Stimulated activated CD4-positive, alpha-beta T cell treated with anti-CD3 and anti-CD28 coated beads, Interleukin-1b, Interleukin-23, amount 100 ng/mL, for 24 hours (primary cell): ENCODE data around the gene DNASE1L2.

ENCODE experiments used
- DNase-seq, 4 experiments: peaks; one replicate each; pipeline ENCODE4 v3.0.0-alpha.2; 2020; ENCODE audit warnings: low read depth in 4 of 4, low spot score in 1 of 4

Gene DNASE1L2

DNA sequence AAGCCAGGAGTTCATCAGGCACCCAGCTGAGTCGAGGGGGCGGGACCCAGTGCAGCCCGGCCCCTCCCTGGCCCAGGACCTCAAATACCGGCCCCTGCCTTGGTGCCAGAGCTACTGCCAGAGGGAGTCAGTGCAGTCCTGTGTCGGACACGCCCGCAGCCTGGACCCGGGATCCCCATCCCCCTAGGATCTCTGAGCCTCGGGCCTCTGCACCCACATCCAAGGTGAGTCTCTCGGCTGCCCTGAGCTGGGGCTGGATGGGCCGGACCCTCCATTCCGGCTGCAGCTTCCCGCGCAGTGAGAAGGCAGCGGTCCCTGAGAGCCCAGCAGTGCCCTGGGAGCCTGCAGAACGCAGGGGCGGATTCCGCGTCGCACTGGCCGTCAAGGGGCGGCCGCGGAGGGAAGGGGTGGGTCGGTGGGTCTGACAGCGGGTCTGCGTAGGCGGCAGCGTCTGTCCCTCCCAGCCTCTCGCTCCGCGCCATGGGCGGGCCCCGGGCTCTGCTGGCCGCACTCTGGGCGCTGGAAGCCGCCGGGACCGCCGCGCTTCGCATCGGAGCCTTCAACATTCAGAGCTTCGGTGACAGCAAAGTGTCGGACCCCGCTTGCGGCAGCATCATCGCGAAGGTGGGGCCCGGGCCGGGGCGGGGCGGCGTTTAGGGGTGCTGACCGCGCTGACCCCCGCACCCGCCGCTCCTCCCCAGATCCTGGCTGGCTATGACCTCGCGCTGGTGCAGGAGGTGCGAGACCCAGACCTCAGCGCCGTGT is at the start of gene DNASE1L2:
TSS of gene DNASE1L2 (plus strand) at position 108 of the 765 bp plus-strand sequence. CDS start at position 481, 373 bp downstream.
- no peak for DNase-seq

DNA sequence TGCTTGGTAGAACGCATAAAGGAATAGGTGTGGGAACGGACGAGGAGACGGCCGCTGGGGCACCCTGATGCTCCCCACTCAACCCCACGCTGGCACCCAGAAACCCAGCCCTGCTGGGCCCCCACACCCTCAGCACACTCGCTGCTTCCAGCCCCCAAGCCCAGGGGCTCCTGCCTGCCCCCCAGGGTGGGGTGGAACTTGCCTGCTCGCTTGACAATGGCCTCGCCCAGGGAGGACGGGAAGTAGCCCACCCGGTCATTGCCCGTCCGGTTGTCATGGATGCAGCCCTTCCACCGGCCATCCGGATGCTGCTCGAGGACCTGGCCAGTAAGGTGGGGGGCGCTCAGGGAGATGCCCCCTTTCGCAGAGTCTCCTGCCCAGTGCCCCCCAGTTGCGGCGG is 49.7 kb upstream of the DNASE1L2 start:
- DNase-seq, result no peak

DNA sequence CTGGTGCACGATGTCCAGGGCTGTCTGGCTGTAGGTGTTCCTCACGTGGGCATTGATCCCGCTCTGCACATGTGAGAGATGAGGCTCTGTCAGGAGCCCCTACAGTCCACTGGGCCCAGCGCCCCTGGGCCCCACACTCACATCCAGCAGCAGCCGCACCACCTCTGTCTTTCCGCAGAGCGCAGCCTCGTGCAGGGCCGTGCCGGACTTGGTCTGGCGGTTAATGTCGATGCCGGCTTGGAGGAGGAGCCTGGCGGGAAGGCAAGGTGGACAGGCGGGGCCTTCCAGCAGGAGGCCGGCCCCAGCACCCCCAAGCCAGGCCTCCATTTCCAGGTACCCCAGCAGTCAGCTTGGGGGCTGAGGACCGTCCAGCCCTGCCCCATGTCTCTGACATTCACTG is 49.0 kb upstream of the DNASE1L2 start:
- DNase-seq, result no peak

- no peak for DNase-seq
Observed at GRCh38 chr16:2188395-2188794, 47.8 kb upstream of the DNASE1L2 start.

DNA sequence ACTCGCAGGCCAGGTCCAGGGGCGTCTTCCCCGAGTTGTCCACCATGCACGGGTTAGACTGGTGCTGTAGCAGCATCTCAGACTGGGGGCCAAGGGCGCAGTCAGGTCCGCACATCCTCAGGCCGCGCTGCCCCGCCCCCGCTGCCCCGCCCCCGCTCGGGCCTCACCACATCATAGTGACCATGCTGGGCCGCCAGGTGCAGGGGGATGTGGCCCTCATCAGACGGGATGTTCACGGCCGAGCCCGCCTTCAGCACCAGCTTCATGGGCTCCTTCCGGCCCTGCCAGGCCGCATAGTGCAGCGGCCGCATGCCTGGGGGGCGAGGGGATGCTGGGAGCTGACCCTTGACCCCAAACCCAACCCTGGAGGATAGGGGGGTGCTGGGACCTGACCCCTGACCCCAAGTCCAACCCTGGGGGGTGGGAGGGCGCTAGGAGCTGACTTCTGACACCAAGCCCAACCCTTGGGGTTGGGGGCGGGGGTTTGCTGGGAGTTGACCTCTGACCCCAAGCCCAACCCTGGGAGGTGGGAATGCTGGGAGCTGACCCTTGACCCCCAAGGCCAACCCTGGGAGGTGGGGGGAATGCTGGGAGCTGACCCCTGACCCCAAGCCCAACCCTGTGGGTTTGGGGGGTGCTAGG is 46.9 kb upstream of the DNASE1L2 start:
- no peak for DNase-seq

DNA sequence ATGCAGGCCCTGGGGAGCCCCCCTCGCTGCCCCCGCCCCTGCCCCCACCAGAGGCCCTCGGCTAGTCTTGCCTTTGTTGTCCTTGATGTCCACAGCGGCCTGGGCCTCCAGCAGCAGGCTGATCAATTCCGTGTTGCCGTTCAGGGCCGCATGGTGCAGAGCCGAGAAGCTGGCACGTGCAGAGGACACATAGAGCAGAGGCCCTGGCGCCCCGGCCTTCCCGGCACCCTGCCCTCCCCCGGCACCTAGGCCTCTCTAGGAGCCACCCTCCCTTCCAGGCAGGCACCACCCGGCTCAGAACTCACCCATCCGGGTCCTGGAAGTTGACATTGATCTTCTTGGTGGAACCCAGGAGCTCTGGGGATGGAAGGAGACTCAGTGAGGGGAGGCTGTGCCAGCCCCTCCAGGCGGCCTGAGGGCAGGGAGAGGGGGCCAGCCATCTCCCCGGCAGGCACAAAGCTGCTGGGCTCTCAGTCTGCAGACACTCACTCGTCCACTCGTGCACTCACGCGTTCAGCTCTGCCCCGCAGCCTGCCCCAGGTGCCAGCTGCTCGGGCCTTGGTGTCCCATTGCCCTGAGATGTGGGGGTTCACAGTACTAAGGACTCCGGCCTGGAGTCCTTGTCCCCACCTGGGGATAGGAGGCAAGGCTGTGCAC is 46.1 kb upstream of the DNASE1L2 start:
- DNase-seq, result no peak

DNA sequence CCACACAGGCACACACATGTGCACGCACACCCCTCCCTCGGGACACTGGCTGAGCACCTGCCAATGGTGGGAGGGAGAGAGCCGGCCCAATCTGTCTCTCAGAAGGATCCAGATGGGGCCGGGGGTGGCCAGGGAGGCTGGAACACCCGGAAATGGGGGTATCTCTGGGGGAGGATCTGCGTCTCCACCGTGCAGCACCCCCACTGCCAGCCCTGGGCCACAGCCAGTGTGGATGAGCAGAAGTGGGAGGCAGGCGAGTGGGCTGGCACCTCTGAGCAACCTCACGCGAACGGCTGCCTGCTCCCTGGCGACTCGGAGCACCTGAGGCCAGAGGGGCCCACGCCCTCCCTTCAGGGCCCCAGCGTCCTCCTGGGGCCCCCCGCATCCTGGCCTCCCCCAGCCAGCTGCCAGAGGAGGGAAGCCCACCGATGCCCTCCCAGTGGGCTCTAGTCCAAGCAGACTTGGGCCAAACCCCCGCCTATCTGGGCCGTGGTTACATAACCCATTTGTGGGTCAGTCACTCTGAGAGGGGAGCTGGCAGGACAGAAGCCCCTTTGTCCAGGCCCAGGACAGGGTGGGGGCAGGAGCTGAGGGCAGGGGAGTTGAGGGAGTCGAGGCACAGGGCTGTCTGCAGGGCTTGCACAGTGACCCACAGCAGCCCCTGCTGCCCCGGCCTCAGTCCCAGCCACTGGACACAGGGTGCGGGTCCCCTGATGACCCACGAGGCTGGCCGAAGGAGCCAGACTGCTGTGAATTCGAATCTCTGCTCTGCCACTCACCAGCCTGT is 45.4 kb upstream of the DNASE1L2 start:
- no peak for DNase-seq

GRCh38 chr16:2191446-2191706 is 44.9 kb upstream of the DNASE1L2 start:
- no peak for DNase-seq

DNA sequence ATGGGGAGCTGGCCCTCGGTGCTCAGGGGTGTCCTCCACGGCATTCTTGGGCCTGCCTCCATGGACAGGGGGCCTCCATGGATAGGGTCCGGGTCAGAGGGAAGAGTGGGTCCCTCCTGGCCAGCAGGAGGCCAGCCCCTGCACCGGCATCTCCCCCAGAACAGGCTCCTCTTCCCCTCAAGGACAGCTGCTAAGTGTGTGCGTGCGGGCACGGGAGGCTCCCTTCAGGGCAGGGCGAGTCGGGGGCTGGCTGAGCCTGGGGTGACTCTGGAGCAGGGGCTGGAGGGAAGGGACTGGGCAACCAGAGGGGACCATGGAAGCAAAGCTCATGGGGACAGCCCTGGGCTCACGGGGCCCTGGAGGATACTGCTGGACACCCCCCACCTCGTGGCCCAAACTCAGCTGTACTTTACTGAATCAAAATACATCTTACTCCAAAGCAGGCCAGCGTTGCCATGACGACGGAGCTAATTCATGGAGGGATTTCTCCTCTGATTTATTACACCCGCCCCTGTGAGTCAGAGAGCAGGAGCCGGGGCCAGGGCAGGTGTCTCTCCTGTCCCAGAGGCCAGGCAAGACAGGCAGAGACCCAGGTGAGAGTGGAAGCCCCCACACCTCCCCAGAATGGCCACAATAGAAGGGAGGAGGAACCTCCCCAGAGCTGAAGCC is 41.9 kb upstream of the DNASE1L2 start:
- DNase-seq, result no peak

- no peak for DNase-seq
Observed at GRCh38 chr16:2194852-2195321, 41.4 kb upstream of the DNASE1L2 start.

GRCh38 chr16:2195322-2196161 is 40.7 kb upstream of the DNASE1L2 start:
- no peak for DNase-seq

- DNase-seq, result no peak
Observed at GRCh38 chr16:2196162-2196980, 39.9 kb upstream of the DNASE1L2 start, which contains the start of gene CASKIN1. Gene CASKIN1 (minus strand): TSS chr16:2196605. CDS start chr16:2196432, 173 bp downstream.

DNA sequence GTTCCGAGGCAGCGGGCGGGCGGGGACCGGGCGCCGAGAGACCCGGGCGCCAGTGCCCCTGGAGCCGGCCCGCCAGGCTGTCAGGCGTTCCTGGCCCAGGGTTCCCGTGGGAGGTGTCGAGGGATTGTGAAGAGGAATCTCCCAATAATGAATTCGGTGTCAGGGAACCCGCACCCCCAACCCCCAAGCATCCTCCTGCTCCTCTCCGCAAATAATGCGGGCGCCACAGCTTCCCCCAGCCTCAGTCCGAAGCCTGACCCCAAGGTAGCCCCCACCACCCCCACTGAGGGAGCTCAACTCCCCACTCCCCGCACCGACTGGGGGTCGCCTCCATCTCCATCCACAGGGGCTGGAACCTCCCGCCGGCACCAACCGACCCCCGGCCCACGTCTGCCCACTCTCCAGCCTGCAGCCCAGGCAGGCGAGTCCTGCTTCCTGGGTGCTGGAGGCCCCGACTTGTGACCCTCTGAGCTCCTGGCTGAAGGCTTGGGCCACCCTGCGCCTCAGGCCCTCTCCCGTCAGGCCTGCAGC is 39.2 kb upstream of the DNASE1L2 start:
- no peak for DNase-seq

DNA sequence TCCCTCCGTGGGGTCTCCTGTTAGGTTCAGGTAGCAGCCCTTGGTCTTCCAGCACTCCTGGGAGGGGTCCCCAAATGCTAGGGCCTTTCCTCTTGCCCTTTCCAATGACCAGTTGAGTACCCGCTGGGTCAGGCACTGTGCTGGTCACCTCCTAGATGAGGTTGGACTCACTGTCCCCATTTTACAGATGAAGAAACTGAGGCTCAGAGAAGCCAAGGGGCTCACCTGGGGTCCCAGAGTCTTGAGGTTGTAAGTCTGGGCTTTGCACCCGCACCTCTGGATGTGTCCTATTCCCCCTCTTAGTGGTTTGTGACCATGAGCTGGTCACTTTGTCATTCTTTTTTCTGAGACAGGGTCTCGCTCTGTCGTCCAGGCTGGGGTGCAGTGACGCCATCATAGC is 38.5 kb upstream of the DNASE1L2 start:
- no peak for DNase-seq

DNA sequence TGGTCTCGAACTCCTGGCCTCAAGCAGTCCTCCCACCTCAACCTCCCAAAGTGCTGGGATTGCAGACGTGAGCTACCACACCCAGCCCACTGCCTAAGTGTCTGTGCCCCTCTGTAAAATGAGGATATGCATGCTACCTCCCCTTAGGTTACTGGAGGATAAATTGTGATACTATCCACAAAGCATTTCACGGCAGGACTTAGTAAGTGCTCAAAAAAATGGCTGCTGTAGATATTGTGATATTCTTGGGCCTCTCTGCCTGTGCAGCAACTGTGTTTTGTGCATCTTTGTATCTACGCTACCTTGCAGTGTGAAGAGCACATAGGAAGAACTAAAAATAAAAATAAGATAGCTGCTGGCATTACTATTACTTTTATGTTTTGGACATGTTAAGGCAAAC is 38.0 kb upstream of the DNASE1L2 start:
- no peak for DNase-seq

DNA sequence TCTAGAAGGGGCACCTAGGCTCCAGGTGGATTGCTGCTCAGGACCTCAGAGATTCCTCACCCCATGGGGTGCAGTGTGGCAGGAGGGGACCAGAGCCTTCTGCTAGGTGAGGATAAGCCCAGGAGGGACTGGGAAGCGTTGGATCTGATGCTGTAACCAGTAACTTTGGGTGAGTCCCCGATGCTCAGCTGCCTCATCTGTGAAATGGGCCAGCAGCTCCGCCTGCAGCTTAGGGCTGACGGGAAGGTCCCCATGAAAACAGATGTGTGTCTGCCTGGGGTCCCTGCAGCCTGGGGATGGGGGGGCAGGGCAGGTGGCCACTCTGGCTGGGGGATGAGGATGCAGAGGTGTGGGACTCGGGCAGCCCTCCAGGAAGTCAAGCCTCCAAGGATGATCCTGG is 37.1 kb upstream of the DNASE1L2 start:
- no peak for DNase-seq

GRCh38 chr16:2199621-2200139 is 36.6 kb upstream of the DNASE1L2 start:
- DNase-seq, result no peak

GRCh38 chr16:2200313-2200712 is 35.9 kb upstream of the DNASE1L2 start:
- DNase-seq, result no peak
